Left lung (tissue), 10 donors: Measurements from ENCODE around the gene KMT2B. TPM values are rescaled to one million over a fixed set of nuclear protein-coding genes. Genes with fewer than 3 reads are reported as not detected.

ENCODE experiments used
- ATAC-seq: fragments of 200-7000 bp; cut with Tn5 transposase; one replicate; pipeline ENCODE4 v1.9.1; 2020; ENCODE audit warnings: moderate library complexity
- DNase-seq, 4 donors: peaks; one replicate each; pipeline ENCODE4 v3.0.0-alpha.2; 2013 to 2020
- H3K27ac ChIP-seq, 2 donors: fragments of 200-600 bp; sonication (generic) in 1 of 2; one replicate each; pipeline versions ENCODE4 v1.5.0 to v1.8.0; 2020 to 2021
- H3K27me3 ChIP-seq, 2 donors: fragments of 200-600 bp; sonication (generic) in 1 of 2; one replicate each; pipeline versions ENCODE4 v1.5.0 to v1.8.0; 2020 to 2021
- H3K36me3 ChIP-seq, 2 donors: fragments of 200-600 bp; sonication (generic) in 1 of 2; one replicate each; pipeline versions ENCODE4 v1.5.0 to v1.8.0; 2020 to 2021
- H3K4me1 ChIP-seq, 2 donors: fragments of 200-600 bp; one replicate each; pipeline ENCODE4 v1.8.0; 2021
- H3K4me3 ChIP-seq, 2 donors: fragments of 200-600 bp; sonication (generic) in 1 of 2; one replicate each; pipeline versions ENCODE4 v1.5.0 to v1.8.0; 2020 to 2021; ENCODE audit warnings: mild to moderate bottlenecking in 1 of 2
- H3K9me3 ChIP-seq, 2 donors: fragments of 200-600 bp; sonication (generic) in 1 of 2; one replicate each; pipeline versions ENCODE4 v1.5.0 to v1.8.0; 2020 to 2021
- intact Hi-C, 2 donors: fragments of 100-400 bp; cut with DNase I; formaldehyde crosslinking; loops; one replicate each; pipeline versions ENCODE4 v1.11.2 to v1.14.2; 2022
- polyA plus RNA-seq, 6 donors: library from polyadenylated mRNA; unstranded; fragments of 120-200 nt; gene quantifications; one replicate each; pipeline ENCODE4 v1.2.1, GENCODE V29; 2013; ENCODE audit not compliant: insufficient read length in 6 of 6
- total RNA-seq, 2 donors: library from RNA; stranded (reverse); fragmentation: NEBNext Ultra II Directional; extraction: Animal tissue kit (Norgen Biotek cat#: 25700); gene quantifications; one replicate each; pipeline ENCODE4 v1.2.1, GENCODE V29; 2021
- TF ChIP-seq, protein P1 (sequence below), 2 donors: fragments of 200-600 bp; sonication (generic) in 1 of 2; IDR thresholded peaks; one replicate each; pipeline versions ENCODE4 v1.5.0 to v1.8.0; 2021; ENCODE audit warnings: antibody characterized with exemption in 2 of 2
- donor health status: DM: no; HTN: yes; CAD: no.
- donor health status: DM: no; HTN: no; CAD: no.

KMT2B gene
- total and polyA plus RNA-seq, 8 donors: 27.9 to 39.1 (median 33.9) TPM

DNA sequence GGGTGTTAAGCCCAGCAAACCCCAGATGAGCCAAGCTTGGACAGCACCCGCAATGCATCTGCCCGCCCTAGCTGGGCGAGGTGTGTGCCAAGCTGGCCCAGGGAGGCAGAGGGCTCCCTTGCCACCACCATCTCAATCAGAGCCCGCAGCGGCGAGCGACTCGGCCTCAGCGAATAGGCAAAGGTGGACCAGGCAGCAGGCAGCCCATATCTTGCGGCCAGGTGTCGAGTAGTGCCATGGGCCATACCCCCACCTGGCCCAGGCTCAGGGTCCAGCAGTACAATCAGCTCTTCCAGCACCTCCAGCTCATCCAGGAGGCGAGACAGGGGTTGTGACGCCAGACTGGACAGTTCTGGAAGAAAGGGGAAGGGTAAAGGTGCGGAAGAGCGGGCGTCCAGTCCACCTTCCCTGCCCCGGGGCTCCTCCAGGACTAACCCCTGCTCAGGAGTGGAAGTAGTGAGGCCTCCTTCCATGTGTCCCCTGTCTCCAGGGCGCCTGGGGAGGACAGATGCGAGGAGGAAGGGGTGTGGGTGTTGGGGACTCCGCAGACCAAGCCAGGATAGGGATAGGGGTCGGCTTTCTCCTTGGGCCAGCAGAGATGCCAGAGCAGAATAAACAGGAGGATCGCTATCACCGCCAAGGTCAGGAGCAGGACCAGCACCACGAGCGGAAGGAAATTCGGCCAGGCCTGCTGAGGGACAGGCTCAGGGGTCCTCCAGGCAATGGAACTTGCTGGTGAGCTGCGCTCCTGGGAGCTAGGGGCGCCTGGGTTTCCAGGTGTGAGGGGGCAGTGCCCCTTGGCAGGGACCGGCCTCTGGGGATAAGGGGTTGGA is 21.7 kb downstream of the KMT2B start:
- Histone ChIP-seq H3K36me3 (peaks cover 0 to 49% of the 10 kb centered on the region in 2 donors), H3K4me3 (peak overlapping the region; percentile 63 to 67), H3K27me3 (no peaks in the 10 kb centered on the region), H3K27ac (peak overlapping the region; percentile 76 to 94), H3K4me1 (peaks cover 6 to 54% of the 10 kb centered on the region in 2 donors), H3K9me3 (no peaks in the 10 kb centered on the region)
- TF ChIP-seq, protein P1, sequence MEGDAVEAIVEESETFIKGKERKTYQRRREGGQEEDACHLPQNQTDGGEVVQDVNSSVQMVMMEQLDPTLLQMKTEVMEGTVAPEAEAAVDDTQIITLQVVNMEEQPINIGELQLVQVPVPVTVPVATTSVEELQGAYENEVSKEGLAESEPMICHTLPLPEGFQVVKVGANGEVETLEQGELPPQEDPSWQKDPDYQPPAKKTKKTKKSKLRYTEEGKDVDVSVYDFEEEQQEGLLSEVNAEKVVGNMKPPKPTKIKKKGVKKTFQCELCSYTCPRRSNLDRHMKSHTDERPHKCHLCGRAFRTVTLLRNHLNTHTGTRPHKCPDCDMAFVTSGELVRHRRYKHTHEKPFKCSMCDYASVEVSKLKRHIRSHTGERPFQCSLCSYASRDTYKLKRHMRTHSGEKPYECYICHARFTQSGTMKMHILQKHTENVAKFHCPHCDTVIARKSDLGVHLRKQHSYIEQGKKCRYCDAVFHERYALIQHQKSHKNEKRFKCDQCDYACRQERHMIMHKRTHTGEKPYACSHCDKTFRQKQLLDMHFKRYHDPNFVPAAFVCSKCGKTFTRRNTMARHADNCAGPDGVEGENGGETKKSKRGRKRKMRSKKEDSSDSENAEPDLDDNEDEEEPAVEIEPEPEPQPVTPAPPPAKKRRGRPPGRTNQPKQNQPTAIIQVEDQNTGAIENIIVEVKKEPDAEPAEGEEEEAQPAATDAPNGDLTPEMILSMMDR (IDR thresholded peaks at IDR 0.05): no peak
- ATAC-seq (no peak), DNase-seq (peak in 1 of 4 donors; percentile 80)
- intact Hi-C loops: no loop called here

DNA sequence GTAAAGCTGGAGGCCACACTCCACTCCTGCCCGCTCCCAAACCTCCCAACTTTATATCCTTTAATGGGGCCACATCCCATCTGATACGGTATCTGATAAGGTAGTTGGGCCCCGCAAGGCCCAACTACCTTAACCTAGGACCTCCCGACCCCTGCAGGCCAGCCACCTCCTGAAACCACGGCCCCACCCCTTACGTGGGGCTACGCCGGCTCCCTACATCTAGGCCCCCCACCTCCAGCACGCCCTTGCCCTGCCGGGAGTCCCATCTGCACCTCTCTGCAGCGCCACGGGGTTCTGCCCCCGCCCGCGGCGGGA is 22.3 kb downstream of the KMT2B start:
- Histone ChIP-seq H3K27me3 (no peaks in the 10 kb centered on the region), H3K4me1 (peaks cover 7 to 55% of the 10 kb centered on the region in 2 donors), H3K27ac (peak overlapping the region; percentile 76 to 94), H3K4me3 (peak overlapping the region; percentile 63 to 67), H3K36me3 (peaks cover 0 to 44% of the 10 kb centered on the region in 2 donors), H3K9me3 (no peaks in the 10 kb centered on the region)
- ATAC-seq: no peak
- TF ChIP-seq, protein P1 (IDR thresholded peaks at IDR 0.05): no peak
- no peak for DNase-seq
- intact Hi-C loops: no loop called here

DNA sequence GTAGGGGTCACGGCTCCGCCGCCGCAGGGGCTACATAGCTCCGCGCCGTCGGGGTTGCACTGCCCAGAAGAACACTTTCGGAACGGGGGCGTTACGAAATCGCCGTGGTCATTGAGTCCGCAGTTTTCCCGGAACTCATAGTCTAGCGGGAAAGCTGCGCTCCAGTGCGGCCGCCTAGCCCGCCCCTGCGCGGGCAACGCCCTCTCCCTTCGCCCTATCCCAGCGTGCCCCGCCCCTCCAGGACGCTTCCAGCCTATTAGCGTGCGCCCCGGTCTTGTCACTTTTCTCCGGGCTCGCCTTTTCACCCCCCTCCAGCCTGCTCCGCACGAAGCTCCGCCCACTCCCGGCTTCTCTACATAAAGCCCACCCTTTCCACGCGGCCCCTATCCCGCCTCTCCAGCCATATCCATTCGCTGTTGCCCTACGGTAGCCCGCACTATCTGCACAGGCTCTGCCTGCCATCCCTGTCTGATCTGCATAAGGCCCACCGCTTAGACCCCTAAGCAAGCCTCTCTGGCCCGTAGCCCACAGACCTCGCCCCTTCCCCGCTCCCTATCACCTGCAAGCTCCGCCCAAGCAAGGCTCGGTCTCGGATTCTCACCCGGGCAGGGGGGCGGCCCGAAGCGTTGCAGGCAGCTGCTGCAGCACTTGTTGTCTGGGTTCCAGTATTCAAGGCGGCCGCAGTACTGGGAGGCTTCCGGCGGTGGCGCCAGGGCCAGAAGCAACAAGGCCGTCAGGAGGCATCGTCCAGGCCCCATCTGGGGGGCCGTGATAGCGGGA is 22.8 kb downstream of the KMT2B start:
- peak overlapping the region; percentile 63 to 67 for H3K4me3 ChIP-seq
- peaks cover 7 to 55% of the 10 kb centered on the region in 2 donors for H3K4me1 ChIP-seq
- ATAC-seq (peak; percentile 86), DNase-seq (peak; percentile 96 to 99 (median 98))
- TF ChIP-seq, protein P1 (IDR thresholded peaks at IDR 0.05): no peak
- no peaks in the 10 kb centered on the region for H3K9me3 ChIP-seq
- H3K27ac ChIP-seq: peak overlapping the region; percentile 76 to 94
- no peaks in the 10 kb centered on the region for H3K27me3 ChIP-seq
- intact Hi-C loops: no loop called here
- peaks cover 0 to 38% of the 10 kb centered on the region in 2 donors for H3K36me3 ChIP-seq

DNA sequence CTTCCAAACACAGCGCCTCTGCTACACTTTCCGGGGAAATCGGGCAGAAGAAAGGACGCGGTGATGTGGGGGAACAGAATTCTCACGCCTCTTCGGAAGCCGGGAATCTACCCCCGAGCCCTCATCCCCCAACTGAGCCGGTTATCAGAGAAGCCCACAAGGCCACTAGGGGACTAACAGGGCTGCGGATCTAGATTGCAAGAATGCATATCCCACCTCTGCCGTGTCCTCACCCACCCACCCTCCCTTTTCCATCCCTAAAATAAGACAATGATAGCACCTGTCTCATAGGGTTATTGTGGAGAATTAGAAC is 23.4 kb downstream of the KMT2B start:
- H3K9me3 ChIP-seq: no peaks in the 10 kb centered on the region
- peak overlapping the region; percentile 63 to 67 for H3K4me3 ChIP-seq
- intact Hi-C loops: no loop called here
- no peaks in the 10 kb centered on the region for H3K27me3 ChIP-seq
- peaks cover 11 to 60% of the 10 kb centered on the region in 2 donors for H3K4me1 ChIP-seq
- TF ChIP-seq, protein P1 (IDR thresholded peaks at IDR 0.05): no peak
- H3K27ac ChIP-seq: peak overlapping the region; percentile 76 to 94
- peaks cover 0 to 33% of the 10 kb centered on the region in 2 donors for H3K36me3 ChIP-seq
- no peak for DNase-seq
- ATAC-seq: no peak

DNA sequence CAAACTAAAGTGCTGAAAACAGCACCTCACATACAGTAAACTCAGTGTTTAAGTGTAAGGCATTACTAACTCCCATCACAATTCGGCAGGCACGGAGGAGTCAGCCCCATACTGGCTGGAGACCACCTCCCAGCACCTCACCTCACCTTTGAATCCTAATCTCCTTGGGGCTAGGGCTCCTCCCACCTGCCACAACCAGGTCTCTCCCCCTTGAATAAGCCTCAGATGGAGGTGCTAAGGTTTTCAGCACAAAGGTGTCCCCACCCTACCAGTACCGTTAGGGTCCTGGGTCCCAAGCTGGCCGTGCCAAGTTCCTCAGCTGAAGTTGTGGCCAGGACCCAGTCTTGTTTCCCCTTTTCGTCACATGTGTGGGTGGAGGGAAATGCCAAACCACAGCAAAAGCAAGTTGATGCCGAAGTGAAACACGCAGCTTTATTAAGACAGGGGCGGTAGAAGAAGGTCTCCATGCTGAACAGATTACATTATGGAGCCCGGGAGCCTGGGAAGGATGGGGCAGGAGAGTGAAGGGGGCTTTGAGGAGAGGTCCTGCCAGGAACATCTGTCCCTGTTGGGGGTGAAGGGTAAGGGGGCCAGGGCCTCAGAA is 24.4 kb downstream of the KMT2B start, which contains the start of gene IGFLR1:
IGFLR1 (minus strand) TSS at position 332 of the 604 bp plus-strand sequence. CDS start 1,272 bp downstream, outside the sequence.
- H3K9me3 ChIP-seq: no peaks in the 10 kb centered on the region
- H3K4me3 ChIP-seq: peak within 1 kb of the TSS in 1 of 2 donors; percentile 63
- peaks cover 18 to 70% of the 10 kb centered on the region in 2 donors for H3K4me1 ChIP-seq
- ATAC-seq (no peak), DNase-seq (peak in 2 of 4 donors; percentile 73 to 82)
- TF ChIP-seq, protein P1 (IDR thresholded peaks at IDR 0.05): no peak
- intact Hi-C loops: no loop called here
- H3K27ac ChIP-seq: peak within 1 kb of the TSS; percentile 76 to 94
- peaks cover 0 to 22% of the 10 kb centered on the region in 2 donors for H3K36me3 ChIP-seq
- H3K27me3 ChIP-seq: no peaks in the 10 kb centered on the region
